HCT116 (cell line): ENCODE results near the gene FAM50A. TPM values are rescaled to one million over a fixed set of nuclear protein-coding genes. Genes with fewer than 3 reads are reported as not detected.
A peak's percentile ranks its signal among the peaks of the same experiment; 100 is the strongest.

ENCODE experiments used
- ATAC-seq: fragments of 200-7000 bp; cut with Tn5 transposase; 2 replicates; pipeline ENCODE4 v1.9.1; 2020; ENCODE audit warnings: mild to moderate bottlenecking, moderate library complexity
- BruUV-seq: library from RNA; stranded (reverse); fragments of 400-500 nt; replicated peaks from 2 replicates; lab custom pipeline; 2021; lab: Mats Ljungman, UMichigan
- CTCF ChIA-PET: fragments of 300-600 bp; sonication (Branson Sonifier 250); formaldehyde crosslinking; loops from one replicate; lab custom pipeline; 2021; ENCODE audit warnings: antibody characterized with exemption; lab: Charles Lee
- POLR2A ChIA-PET: fragments of 300-600, 350-600 bp; sonication (Branson Sonifier 250); formaldehyde crosslinking; loops from one replicate; lab custom pipeline; 2021; ENCODE audit warnings: antibody characterized with exemption; lab: Charles Lee
- RAD21 ChIA-PET, 2 experiments: fragments of 300-600 bp; sonication (Branson Sonifier 250); formaldehyde crosslinking; loops; one replicate each; lab custom pipeline; 2023; ENCODE audit warnings: low total read pairs in 2 of 2; ENCODE audit not compliant: uncharacterized antibody in 2 of 2, unreplicated experiment in 2 of 2, low non-redundant PET in 1 of 2; lab: Charles Lee
- DNase-seq: peaks from one replicate; pipeline ENCODE4 v3.0.0-alpha.2; 2010; ENCODE audit warnings: low read depth, low spot score
- H2AFZ ChIP-seq: fragments of 200-600 bp; shearing (Covaris generic), sonication (generic); 2 replicates; pipeline ENCODE4 v1.6.1; 2017; ENCODE audit warnings: low read depth, mixed run types, mixed read lengths, antibody characterized with exemption, low read length; ENCODE audit not compliant: poor library complexity, severe bottlenecking
- H3K27ac ChIP-seq: 2 replicates; pipeline ENCODE4 v1.5.1; 2012; ENCODE audit warnings: low read depth, low read length
- H3K27me3 ChIP-seq: fragments of 200-600 bp; sonication (generic); 2 replicates; pipeline ENCODE4 v1.6.1; 2016; ENCODE audit warnings: mixed run types, low read length, mixed read lengths; ENCODE audit not compliant: insufficient read depth
- H3K36me3 ChIP-seq, 2 experiments: fragments of 200-500 bp in 1 of 2; fragments of 200-600 bp in 1 of 2; sonication (Bioruptor generic) in 1 of 2; sonication (generic) in 1 of 2; 2 replicates each; pipeline versions ENCODE4 v1.5.1 to v1.6.1; 2014 to 2016; ENCODE audit warnings: low read length in 2 of 2, inconsistent platforms in 1 of 2, mixed read lengths in 1 of 2, mixed run types in 1 of 2; ENCODE audit not compliant: insufficient read depth in 2 of 2, control insufficient read depth in 1 of 2
- H3K4me1 ChIP-seq, 2 experiments: fragments of 200-600 bp in 1 of 2; sonication (generic) in 1 of 2; 2 replicates each; pipeline versions ENCODE4 v1.5.1 to v1.6.1; 2012 to 2017; ENCODE audit warnings: low read length in 2 of 2, inconsistent platforms in 1 of 2, mild to moderate bottlenecking in 1 of 2, mixed read lengths in 1 of 2, mixed run types in 1 of 2, moderate library complexity in 1 of 2; ENCODE audit not compliant: insufficient read depth in 2 of 2, control insufficient read depth in 1 of 2
- H3K4me2 ChIP-seq: fragments of 200-600 bp; sonication (generic); 2 replicates; pipeline ENCODE4 v1.6.1; 2017; ENCODE audit warnings: mixed run types, low read length, mixed read lengths
- H3K4me3 ChIP-seq, 2 experiments: fragments of 200-600 bp in 1 of 2; sonication (generic) in 1 of 2; replicated peaks in 1 of 2; 2 replicates each; pipeline ENCODE4 v1.5.1; 2011 to 2016; ENCODE audit warnings: low read length in 2 of 2, control low read depth in 1 of 2, low read depth in 1 of 2, mild to moderate bottlenecking in 1 of 2, mixed read lengths in 1 of 2, mixed run types in 1 of 2
- H3K79me2 ChIP-seq: fragments of 200-600 bp; sonication (generic); 2 replicates; pipeline ENCODE4 v1.6.1; 2017; ENCODE audit warnings: mild to moderate bottlenecking, mixed run types, low read length, moderate library complexity, mixed read lengths; ENCODE audit not compliant: insufficient read depth
- H3K9ac ChIP-seq: fragments of 200-600 bp; sonication (generic); 2 replicates; pipeline ENCODE4 v1.6.1; 2016; ENCODE audit warnings: low read length, mixed read lengths
- H3K9me2 ChIP-seq: fragments of 200-600 bp; sonication (generic), shearing (Covaris generic); 2 replicates; pipeline ENCODE4 v1.6.1; 2017; ENCODE audit warnings: mixed run types, mild to moderate bottlenecking, moderate library complexity; ENCODE audit not compliant: insufficient read depth
- H3K9me3 ChIP-seq, 2 experiments: fragments of 200-500 bp in 1 of 2; fragments of 200-600 bp in 1 of 2; sonication (Bioruptor generic) in 1 of 2; sonication (generic) in 1 of 2; 2 replicates each; pipeline ENCODE4 v1.6.1; 2014 to 2017; ENCODE audit warnings: low read length in 2 of 2, mixed read lengths in 2 of 2, inconsistent platforms in 1 of 2, low read depth in 1 of 2, mild to moderate bottlenecking in 1 of 2, mixed run types in 1 of 2, moderate library complexity in 1 of 2; ENCODE audit not compliant: control insufficient read depth in 1 of 2, insufficient read depth in 1 of 2
- H4K20me1 ChIP-seq: fragments of 200-600 bp; sonication (generic), shearing (Covaris generic); 2 replicates; pipeline ENCODE4 v1.6.1; 2017; ENCODE audit warnings: mixed run types, mild to moderate bottlenecking, moderate library complexity; ENCODE audit not compliant: insufficient read depth
- CBX3 ChIP-seq: IDR thresholded peaks from 2 replicates; pipeline ENCODE4 v1.6.1; 2012; ENCODE audit warnings: low read depth
- CEBPB ChIP-seq: IDR thresholded peaks from 2 replicates; pipeline ENCODE4 v1.6.1; 2012; ENCODE audit warnings: low read depth
- ELF1 ChIP-seq: IDR thresholded peaks from 2 replicates; pipeline ENCODE4 v1.6.1; 2012; ENCODE audit warnings: low read depth, borderline replicate concordance
- EZH2phosphoT487 ChIP-seq: fragments of 200-600 bp; IDR thresholded peaks from 2 replicates; pipeline ENCODE4 v1.6.1; 2018; ENCODE audit warnings: antibody characterized with exemption, borderline replicate concordance
- FOSL1 ChIP-seq: IDR thresholded peaks from 2 replicates; pipeline ENCODE4 v1.6.1; 2012; ENCODE audit warnings: low read depth
- POLR2A ChIP-seq: IDR thresholded peaks from 2 replicates; pipeline ENCODE4 v1.7.0; 2011; ENCODE audit warnings: borderline replicate concordance; ENCODE audit not compliant: insufficient read depth, insufficient read length; ENCODE audit errors: extremely low read depth
- POLR2AphosphoS5 ChIP-seq: IDR thresholded peaks from 2 replicates; pipeline ENCODE4 v1.6.1; 2011; ENCODE audit warnings: mild to moderate bottlenecking, low read depth, low read length, moderate library complexity
- SIN3A ChIP-seq: IDR thresholded peaks from 2 replicates; pipeline ENCODE4 v1.6.1; 2012; ENCODE audit warnings: low read depth
- SP1 ChIP-seq: IDR thresholded peaks from 2 replicates; pipeline ENCODE4 v1.6.1; 2012; ENCODE audit warnings: low read depth
- TCF7L2 ChIP-seq: IDR thresholded peaks from 2 replicates; pipeline ENCODE4 v1.7.0; 2011; ENCODE audit warnings: borderline replicate concordance, inconsistent platforms; ENCODE audit not compliant: insufficient read depth, insufficient read length; ENCODE audit errors: extremely low read depth
- YY1 ChIP-seq: IDR thresholded peaks from 2 replicates; pipeline ENCODE4 v1.6.1; 2011; ENCODE audit warnings: low read length, low read depth, moderate library complexity, mild to moderate bottlenecking; ENCODE audit not compliant: insufficient replicate concordance; ENCODE audit errors: extremely low read depth
- ZBTB33 ChIP-seq: IDR thresholded peaks from 2 replicates; pipeline ENCODE4 v1.6.1; 2011; ENCODE audit warnings: mild to moderate bottlenecking, low read length, moderate library complexity; ENCODE audit not compliant: insufficient replicate concordance; ENCODE audit errors: extremely low read depth
- ZFX ChIP-seq: fragments of 450-650 bp; IDR thresholded peaks from 2 replicates; pipeline ENCODE4 v1.6.1; 2017
- ZNF274 ChIP-seq: fragments of 200-500 bp; sonication (Bioruptor generic); IDR thresholded peaks from 2 replicates; pipeline ENCODE4 v1.6.1; 2014; ENCODE audit warnings: mild to moderate bottlenecking, low read depth, low read length, inconsistent platforms
- intact Hi-C: fragments of 100-400 bp; cut with micrococcal nuclease; formaldehyde crosslinking; loops from 2 replicates; pipeline ENCODE4 v1.10.0; 2022
- total RNA-seq: library from RNA; stranded (reverse); gene quantifications from one replicate; pipeline ENCODE4 v1.2.1, GENCODE V29; 2021; ENCODE audit not compliant: unreplicated experiment
- TF ChIP-seq, protein P1 (sequence below): IDR thresholded peaks from 2 replicates; pipeline ENCODE4 v1.6.1; 2012

The FAM50A gene
- total RNA-seq, 1 experiment from 2014 or later: 46.5 TPM

DNA sequence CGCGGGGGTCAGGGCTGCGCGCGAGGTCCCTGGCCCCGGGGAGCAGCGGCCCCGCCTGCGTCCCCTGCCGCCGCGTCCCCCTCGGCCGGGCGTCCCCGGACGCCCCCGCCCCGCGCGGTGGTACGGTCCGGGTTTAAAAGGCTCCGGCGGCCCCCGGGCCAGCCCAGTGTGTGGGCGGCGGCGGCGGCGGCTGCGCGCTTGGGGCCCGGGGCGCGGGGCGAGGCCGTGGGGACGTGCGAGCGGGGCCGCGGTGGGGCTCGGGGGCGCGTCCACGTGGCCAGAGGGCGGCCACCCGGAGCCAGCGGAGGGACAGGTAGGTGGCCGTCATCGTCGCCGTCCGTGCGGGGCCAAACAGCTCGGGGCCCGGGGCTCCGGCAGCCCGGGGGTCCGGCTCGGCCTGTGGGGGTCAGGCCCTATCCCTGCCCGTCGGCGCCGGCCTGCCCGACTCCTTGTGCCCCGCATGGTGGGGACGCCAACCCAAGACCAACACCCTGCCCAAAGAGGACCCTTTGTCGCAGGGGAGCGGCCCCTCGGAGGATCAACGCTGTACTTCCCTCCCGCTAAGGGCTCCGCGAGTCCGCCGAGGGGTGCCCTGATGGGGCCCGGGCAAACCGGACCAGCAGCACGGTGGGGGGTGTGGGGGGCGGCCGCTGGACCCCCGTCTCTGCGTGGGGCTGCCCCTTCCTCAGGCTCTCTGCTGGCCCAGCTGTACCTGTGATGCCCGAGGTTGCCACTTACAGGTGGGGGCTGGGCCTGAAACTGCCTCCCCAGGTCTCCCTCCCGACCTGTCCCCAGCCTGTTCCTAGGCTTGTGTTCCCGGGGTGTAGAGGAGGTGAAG, 14.4 kb downstream of the FAM50A start, which contains the start of gene PLXNA3:
Gene PLXNA3 (plus strand): TSS at position 166 of the 838 bp plus-strand sequence. CDS start 1,903 bp downstream, outside the sequence.
- intact Hi-C loops: no loop called here
- H3K9me3 ChIP-seq: no peaks in the 10 kb centered on the region
- peak within 1 kb of the TSS; percentile 75 for H3K4me2 ChIP-seq
- ChIA-PET RAD21 (no interaction called here), POLR2A (interaction anchor here (0.8 to 1.2 kb wide), 3 partner anchors 32 to 87 kb away, joined by 3 to 4 read pairs (median 3); partner anchors contain the start of genes RPL10 and SLC10A3), CTCF (no interaction called here)
- TSS peak; percentile 51 for BruUV-seq
- H2AFZ ChIP-seq: no peak within 1 kb of the TSS
- peak; percentile 61; the same call in 1 of the 2 replicates for TF ChIP-seq ZFX
- no peak for TF ChIP-seq CBX3
- TF ChIP-seq POLR2A: peak; percentile 63
- TF ChIP-seq POLR2AphosphoS5: peak; percentile 76
- no peak for DNase-seq
- peak within 1 kb of the TSS; percentile 66 to 68 for H3K4me3 ChIP-seq
- H3K36me3 ChIP-seq: no peaks in the 10 kb centered on the region; a peak in 1 of 4 replicates
- no peaks in the 10 kb centered on the region for H3K9me2 ChIP-seq
- H4K20me1 ChIP-seq: no peaks in the 10 kb centered on the region
- H3K4me1 ChIP-seq: peaks cover 7 to 12% of the 10 kb centered on the region in 2 experiments; a peak in 1 of 4 replicates
- peak; percentile 77 for ATAC-seq
- no peaks in the 10 kb centered on the region for H3K27me3 ChIP-seq
- peak within 1 kb of the TSS; percentile 66 for H3K9ac ChIP-seq
- peaks cover 24% of the 10 kb centered on the region for H3K79me2 ChIP-seq
- H3K27ac ChIP-seq: peak within 1 kb of the TSS; percentile 80; the same call in 1 of the 2 replicates

DNA sequence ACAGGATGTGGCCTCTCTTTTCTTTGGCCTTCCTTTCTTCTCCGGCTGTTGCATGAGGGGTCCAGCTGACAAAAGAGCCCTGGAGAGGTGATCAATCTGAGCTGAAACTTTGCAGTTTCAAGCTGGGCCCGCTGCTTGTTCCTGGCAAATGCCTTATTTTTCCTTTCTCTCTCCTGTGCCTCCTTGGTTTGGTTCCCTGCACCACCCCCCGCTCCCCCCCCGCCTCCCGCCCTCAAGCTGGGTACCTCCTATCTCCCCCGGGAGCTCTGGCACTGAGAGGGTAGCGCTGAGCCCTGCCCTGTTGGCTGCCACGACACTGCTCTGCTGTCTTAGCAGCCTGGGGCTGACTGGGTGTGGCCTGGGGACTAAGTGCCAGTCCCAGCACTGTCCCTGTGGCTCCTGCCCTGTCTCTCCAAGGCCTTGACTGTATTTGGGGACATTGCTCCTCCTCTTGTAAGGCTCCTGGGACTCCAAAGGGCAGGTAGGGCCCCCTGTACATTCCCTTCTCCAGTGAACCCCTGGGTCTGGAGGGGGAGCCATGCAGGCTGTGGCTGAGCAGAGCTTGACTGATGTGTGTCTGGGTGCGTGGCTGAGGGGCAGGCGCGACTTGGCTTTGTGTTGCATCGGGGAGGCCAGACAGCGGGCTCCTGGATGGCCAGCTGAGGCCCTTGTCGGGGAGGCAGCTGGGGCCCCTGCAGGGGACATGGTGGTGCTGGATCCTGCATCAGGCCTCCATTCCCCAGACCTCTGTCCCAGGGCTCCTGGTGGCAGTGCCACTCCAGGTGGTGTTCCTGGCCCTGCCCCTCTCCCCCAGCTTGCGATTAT, 15.2 kb downstream of the FAM50A start:
- ChIA-PET POLR2A (interaction anchor here (0.8 to 1.0 kb wide), 2 partner anchors 61 to 88 kb away, joined by 3 read pairs; partner anchors contain the start of gene RPL10), CTCF (no interaction called here), RAD21 (no interaction called here)
- Histone ChIP-seq H3K9me3 (no peaks in the 10 kb centered on the region), H3K9ac (peak overlapping the region; percentile 66), H3K36me3 (peaks cover 0 to 2% of the 10 kb centered on the region in 2 experiments; a peak in 1 of 4 replicates), H3K4me1 (peaks cover 7 to 12% of the 10 kb centered on the region in 2 experiments; a peak in 1 of 4 replicates), H3K4me2 (peak overlapping the region; percentile 75), H3K27ac (peak overlapping the region; percentile 80; the same call in 1 of the 2 replicates), H3K79me2 (peaks cover 24% of the 10 kb centered on the region), H4K20me1 (no peaks in the 10 kb centered on the region), H3K4me3 (peak overlapping the region; percentile 66 to 68), H3K9me2 (no peaks in the 10 kb centered on the region), H2AFZ (no peak overlapping the region), H3K27me3 (no peaks in the 10 kb centered on the region)
- BruUV-seq: no TSS peak
- intact Hi-C loops: no loop called here
- ATAC-seq (peak; percentile 69), DNase-seq (no peak)
- no peak for TF ChIP-seq CEBPB
- no peak for TF ChIP-seq FOSL1
- TF ChIP-seq ZBTB33: no peak
- TF ChIP-seq SP1: no peak
- TF ChIP-seq, protein P1, sequence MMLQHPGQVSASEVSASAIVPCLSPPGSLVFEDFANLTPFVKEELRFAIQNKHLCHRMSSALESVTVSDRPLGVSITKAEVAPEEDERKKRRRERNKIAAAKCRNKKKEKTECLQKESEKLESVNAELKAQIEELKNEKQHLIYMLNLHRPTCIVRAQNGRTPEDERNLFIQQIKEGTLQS: no peak
- TF ChIP-seq POLR2AphosphoS5: no peak
- TF ChIP-seq TCF7L2: no peak
- no peak for TF ChIP-seq CBX3
- TF ChIP-seq SIN3A: no peak
- TF ChIP-seq ELF1: no peak
- no peak for TF ChIP-seq EZH2phosphoT487
- no peak for TF ChIP-seq ZNF274
- no peak for TF ChIP-seq YY1
